NB4 (cell line): ENCODE measurements around the gene LIMS1.

Experiments used
- CTCF ChIP-seq: IDR thresholded peaks from one replicate; pipeline ENCODE4 v1.5.1; 2012; ENCODE audit warnings: low read depth, low read length
- POLR2A ChIP-seq: IDR thresholded peaks from 2 replicates; pipeline ENCODE4 v1.6.1; 2011; ENCODE audit warnings: mild to moderate bottlenecking; ENCODE audit not compliant: insufficient read length; ENCODE audit errors: extremely low read depth

- TF ChIP-seq CTCF = no peak
- no peak for TF ChIP-seq POLR2A
These were observed 71.7 kb downstream of the LIMS1 start for GRCh38 chr2:108605947-108606346.
